GM19239 (cell line): ENCODE measurements around the gene KCNH6.

Experiments
- DNase-seq: peaks from one replicate; pipeline ENCODE4 v3.0.0; 2011; ENCODE audit warnings: low spot score; ENCODE audit not compliant: insufficient read length
- FAIRE-seq: peaks from 2 replicates; lab custom pipeline; 2011; peaks lifted over from hg19 to GRCh38; lab: Jason Lieb, UNC

Gene KCNH6

DNA sequence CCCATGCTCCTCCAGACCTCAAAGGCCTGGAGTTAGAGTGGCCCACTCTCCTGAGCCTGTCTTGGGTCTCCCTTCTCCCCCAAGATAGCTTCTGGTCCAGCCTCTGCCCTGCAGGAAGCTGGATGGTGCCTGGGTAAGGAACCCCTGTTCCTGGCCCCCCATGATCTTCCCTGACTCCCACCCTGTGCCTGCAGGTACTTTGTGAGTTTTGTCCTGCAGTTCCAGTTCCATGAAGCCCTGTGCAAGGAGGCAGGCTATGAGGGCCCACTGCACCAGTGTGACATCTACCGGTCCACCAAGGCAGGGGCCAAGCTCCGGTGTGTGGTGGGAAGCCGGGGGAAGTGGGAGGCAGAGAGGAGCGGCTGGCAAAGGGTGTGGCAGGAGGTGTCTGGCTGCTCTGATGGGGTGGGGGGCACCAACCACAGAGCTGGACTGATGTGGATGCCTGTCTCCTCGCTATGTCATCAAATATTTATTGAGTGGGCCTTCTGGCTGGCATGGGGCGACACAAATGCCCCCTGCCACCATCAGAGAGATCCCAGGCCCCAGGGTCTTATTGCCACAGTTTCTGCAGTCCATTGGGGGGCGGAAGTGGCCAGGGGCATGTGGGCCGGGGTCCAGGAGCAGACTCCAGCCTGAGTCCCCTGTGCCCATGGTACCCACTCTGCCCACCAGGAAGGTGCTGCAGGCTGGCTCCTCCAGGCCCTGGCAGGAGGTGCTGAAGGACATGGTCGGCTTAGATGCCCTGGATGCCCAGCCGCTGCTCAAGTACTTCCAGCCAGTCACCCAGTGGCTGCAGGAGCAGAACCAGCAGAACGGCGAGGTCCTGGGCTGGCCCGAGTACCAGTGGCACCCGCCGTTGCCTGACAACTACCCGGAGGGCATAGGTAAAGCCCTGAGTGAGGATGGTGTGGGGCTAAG, 39.2 kb upstream of the KCNH6 start:
- DNase-seq (no peak), FAIRE-seq (no peak)

- DNase-seq, result no peak
- no peak for FAIRE-seq
Observed at GRCh38 chr17:63486317-63487013, 36.7 kb upstream of the KCNH6 start.

DNA sequence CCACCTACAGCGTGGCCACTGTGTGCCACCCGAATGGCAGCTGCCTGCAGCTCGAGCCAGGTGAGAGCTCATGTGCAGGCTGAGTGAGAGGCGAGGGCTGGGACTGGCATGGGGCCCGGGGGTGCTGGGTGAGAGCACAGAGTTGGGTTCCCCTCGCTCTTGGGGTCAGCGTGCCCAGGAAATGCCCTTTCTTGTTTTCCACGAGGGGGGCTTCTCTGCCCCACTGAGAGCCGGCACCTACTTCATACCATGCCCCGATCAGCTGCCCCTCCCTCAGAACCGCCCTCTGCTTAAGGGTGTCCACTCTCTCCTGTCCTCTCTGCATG, 36.2 kb upstream of the KCNH6 start:
- DNase-seq (no peak), FAIRE-seq (no peak)

DNA sequence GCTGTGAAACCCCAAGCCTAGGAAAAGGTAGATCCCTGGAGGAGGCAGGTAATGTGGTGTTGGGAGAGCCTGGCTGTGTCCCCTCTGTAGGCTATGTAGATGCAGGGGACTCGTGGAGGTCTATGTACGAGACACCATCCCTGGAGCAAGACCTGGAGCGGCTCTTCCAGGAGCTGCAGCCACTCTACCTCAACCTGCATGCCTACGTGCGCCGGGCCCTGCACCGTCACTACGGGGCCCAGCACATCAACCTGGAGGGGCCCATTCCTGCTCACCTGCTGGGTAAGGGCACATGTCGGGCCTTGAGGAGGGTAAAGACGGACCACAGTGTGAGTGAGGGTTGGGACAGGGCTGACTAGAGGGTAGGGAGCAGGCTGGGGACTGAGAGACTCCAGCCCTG, 34.3 kb upstream of the KCNH6 start:
- DNase-seq (no peak), FAIRE-seq (no peak)

DNA sequence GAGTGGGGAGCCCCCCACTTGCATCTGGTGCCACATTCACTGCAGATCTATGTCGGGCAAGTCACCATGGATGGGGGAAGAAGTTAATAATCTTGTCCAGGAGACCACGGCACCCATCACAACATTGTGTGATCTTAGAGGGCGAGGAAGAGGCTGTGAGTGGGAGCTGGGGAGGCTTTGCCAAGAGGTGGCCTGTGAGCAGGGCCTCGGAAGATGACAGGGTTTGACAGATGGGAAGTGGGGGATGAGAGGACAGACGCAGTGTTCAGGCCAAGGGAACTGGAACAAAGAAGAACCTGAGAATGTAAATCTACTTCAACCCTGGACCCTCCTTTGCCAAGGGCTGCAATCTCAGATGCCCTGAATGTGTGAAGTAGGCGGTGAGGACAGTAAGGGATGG, 33.9 kb upstream of the KCNH6 start:
- FAIRE-seq (no peak), DNase-seq (no peak)

GRCh38 chr17:63490329-63490728, 32.8 kb upstream of the KCNH6 start:
- DNase-seq (no peak), FAIRE-seq (no peak)

DNA sequence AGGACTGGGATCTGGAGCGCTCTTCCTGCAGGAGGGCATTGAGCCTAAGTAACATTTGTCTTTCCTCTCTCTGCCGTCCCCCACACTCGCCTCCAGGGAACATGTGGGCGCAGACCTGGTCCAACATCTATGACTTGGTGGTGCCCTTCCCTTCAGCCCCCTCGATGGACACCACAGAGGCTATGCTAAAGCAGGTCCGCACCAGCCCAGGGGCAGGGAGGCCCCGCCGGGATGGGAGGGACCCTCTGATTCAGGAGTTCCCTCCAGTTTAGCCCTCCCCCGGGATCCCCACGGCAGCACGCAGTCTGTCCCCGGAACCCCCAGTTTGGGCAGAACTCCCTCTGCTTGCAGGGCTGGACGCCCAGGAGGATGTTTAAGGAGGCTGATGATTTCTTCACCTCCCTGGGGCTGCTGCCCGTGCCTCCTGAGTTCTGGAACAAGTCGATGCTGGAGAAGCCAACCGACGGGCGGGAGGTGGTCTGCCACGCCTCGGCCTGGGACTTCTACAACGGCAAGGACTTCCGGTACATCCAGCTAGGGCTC, 32.2 kb upstream of the KCNH6 start:
- DNase-seq (no peak), FAIRE-seq (no peak)

- DNase-seq (no peak), FAIRE-seq (no peak)
Observed at GRCh38 chr17:63491413-63491812, 31.7 kb upstream of the KCNH6 start.

DNA sequence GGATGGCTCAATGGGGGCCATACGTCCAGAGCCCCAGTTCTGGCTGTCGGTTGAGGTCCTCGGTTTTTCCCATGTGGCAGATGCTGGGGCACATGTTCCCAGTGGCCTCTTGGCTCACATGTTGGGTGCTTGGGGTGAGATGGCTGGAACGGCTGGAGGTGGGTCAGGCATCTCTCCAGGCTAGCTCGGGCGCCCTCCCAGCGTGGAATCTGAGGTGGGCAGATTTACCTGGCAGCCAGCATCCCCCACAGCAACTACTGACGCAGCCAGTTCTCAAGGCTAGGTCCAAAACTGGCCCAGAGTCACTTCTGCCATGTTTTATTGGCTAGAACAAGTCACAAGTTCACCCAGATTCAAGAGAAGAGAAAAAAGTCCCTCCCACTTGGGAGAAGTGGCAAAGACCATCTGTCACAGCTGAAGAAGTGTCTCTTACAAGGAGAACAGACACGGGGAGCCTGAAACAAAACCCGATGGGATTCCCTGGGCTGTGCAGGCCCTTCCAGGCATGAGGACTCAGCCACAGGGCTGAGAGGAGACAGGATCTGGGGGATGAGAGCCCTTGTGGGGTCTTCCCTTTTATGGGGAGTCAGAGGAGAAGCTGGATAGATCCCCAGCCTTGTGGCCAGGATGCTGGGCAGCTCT, 31.1 kb upstream of the KCNH6 start:
- no peak for FAIRE-seq
- no peak for DNase-seq

GRCh38 chr17:63492940-63493339, 30.2 kb upstream of the KCNH6 start:
- FAIRE-seq (no peak), DNase-seq (no peak)

GRCh38 chr17:63493411-63493810, 29.7 kb upstream of the KCNH6 start:
- FAIRE-seq (no peak), DNase-seq (no peak)

DNA sequence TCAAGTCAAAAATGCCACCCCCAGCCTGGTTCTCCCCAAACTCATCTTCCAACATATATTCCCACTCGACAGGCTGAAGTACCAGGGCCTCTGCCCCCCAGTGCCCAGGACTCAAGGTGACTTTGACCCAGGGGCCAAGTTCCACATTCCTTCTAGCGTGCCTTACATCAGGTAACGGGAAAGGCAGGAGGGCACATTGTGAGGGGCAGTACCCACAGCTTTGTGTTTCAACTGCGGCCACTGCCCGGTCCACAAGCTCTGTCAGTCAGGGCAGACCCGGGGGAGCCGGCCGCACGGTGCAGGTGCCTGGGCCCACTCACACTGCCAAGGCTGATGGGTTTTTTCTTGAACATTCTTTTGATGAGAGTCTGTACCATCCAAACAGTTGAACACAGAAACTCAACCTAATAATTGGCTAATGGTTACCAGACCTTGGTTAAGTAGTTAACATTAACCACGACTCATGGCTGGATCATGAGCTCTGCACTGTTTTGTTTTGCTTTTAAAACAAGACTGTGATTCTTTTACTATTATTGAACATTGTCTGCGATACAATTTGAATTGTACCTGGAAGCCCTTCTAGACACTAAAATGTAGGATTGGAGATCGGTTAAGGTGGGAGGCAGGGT, 28.7 kb upstream of the KCNH6 start:
- FAIRE-seq (no peak), DNase-seq (no peak)

- DNase-seq (no peak), FAIRE-seq (no peak)
Observed at GRCh38 chr17:63495491-63495890, 27.7 kb upstream of the KCNH6 start.

DNA sequence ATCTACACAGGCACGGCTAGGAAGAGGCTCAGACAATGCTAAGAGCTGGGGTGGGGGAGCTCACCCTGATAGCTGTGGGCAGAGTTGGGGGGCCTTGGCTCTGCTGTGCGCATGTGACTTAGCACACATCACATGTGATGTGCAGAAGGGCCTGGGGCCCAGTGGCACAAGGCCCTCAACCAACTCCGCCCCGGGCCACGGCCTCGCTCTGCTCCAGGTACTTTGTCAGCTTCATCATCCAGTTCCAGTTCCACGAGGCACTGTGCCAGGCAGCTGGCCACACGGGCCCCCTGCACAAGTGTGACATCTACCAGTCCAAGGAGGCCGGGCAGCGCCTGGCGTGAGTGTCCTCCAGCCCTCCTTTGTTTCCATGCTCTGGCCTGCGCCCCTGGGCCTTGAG, 27.0 kb upstream of the KCNH6 start:
- DNase-seq (no peak), FAIRE-seq (no peak)

GRCh38 chr17:63496663-63497400, 26.3 kb upstream of the KCNH6 start:
- DNase-seq (no peak), FAIRE-seq (no peak)

DNA sequence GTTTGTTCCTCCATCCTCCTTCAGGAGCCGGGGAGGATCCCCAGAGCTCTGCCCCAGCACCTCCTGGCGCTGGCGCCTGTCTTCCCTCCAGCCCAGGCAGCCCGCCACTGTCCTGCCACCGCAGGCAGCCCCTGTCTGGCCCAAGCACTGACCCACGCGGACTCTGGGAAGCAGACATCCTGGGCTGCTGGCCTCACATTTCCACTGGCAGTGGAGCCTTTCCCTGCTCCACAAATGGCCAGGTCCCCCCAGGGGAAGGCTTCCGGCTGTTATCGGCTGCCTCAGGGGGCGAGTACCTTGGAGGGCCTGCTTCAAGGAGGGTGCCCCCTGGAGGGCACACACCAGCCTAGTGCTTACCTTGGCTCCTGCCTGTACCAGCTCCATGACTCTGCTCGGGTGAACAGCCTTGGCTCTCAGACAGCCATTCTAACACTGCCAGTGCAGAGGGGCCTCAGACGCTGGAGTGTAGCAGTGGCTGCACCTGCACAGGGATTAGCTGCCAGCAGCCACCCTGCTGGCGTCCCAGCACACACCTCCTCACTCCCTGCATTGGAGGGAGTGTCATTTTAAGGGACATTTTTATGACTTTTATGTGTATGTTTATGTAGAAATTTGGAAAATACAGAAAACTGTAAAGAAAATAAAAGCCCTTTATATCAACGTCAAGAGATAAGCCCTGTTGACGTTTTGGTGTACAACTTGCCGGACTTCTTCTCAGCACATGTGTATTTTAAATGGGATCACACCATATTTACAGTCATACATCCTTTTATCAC, 25.3 kb upstream of the KCNH6 start:
- FAIRE-seq (no peak), DNase-seq (no peak)

DNA sequence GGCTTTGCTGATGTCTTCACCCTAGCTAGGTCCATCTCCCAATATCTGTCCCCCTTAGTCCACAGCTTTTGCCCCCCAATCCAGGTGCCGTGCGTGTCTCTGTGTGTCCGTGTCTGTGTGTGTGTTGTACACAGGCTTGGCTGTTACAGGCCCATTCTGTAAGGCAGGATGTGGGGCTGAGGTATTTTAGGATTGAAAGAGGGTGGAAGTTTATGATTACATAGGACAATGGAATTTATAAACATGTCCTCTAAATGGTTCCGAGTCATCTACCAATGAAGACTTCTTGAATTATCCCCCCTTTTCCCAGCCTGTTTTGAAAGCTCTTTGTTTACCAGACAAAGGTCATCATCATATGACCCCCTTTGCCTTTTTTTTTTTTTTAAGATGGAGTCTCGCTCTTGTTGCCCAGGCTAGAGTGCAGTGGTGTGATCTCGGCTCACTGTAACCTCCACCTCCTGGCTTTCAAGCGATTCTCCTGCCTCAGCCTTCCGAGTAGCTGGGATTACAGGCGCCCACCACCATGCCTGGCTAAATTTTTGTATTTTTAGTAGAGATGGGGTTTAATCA, 24.4 kb upstream of the KCNH6 start:
- no peak for FAIRE-seq
- no peak for DNase-seq

DNA sequence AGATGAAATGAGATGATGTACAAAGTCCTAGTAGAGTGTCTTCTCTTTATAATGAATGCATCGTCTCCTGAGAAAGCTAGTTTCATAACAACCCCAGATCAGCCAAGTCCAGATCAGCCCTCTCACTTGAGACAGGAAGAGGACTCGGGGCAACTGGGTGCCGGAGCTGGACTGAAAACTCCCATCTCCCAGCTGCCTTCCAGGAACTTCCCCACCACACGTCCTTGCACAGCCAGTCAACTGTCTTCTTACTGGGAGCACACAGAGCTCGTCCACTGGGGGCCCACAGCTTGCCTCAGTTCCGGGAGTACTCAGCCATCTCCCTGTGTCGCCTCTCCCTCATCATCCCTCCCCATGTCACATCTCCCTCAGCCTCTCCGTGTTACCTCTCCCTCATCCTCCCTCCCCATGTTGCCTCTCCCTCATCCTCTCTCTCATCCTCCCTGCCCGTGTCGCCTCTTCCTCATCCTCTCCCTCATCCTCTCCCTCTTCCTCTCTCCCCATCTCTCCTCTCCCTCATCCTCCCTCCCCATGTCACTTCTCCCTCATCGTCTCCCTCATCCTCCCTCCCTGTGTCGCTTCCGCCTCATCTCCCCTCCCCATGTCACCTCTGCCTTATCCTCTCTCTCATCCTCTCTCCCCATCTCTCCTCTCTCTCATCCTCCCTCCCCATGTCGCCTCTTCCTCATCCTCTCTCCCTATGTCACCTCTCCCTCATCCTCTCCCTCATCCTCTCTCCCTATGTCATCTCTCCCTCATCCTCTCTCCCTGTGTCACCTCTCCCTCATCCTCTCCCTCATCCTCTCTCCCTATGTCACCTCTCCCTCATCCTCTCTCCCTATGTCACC, 22.4 kb upstream of the KCNH6 start:
- FAIRE-seq (no peak), DNase-seq (no peak)
